Adipocyte (in vitro differentiated cells): Measurements from ENCODE around the gene RBM47.

Experiments used
- DNase-seq: peaks from one replicate; pipeline ENCODE4 v3.0.0-alpha.2; 2015; ENCODE audit warnings: low read depth
- H3K27me3 ChIP-seq: replicated peaks from 2 replicates; pipeline ENCODE4 v1.7.0; 2013; ENCODE audit warnings: mild to moderate bottlenecking, low read length, moderate library complexity; ENCODE audit not compliant: control insufficient read depth, insufficient read depth
- H3K36me3 ChIP-seq: 2 replicates; pipeline ENCODE4 v1.7.0; 2013; ENCODE audit warnings: low read length, mild to moderate bottlenecking, moderate library complexity; ENCODE audit not compliant: control insufficient read depth, insufficient read depth, severe bottlenecking
- H3K4me1 ChIP-seq: 2 replicates; pipeline ENCODE4 v1.7.0; 2013; ENCODE audit warnings: mild to moderate bottlenecking, low read length, moderate library complexity; ENCODE audit not compliant: control insufficient read depth, insufficient read depth
- H3K4me3 ChIP-seq: 2 replicates; pipeline ENCODE4 v1.7.0; 2013; ENCODE audit warnings: mild to moderate bottlenecking, low read length, moderate library complexity
- H3K9ac ChIP-seq: 2 replicates; pipeline ENCODE4 v1.7.0; 2013; ENCODE audit warnings: mild to moderate bottlenecking, low read length, moderate library complexity
- H3K9me3 ChIP-seq: 2 replicates; pipeline ENCODE4 v1.7.0; 2013; ENCODE audit warnings: mild to moderate bottlenecking, low read length, moderate library complexity; ENCODE audit not compliant: control insufficient read depth

The RBM47 gene

GRCh38 chr4:40586729-40587128 lies 42.9 kb downstream of the RBM47 start:
- Histone ChIP-seq H3K9ac (peak overlapping the region; percentile 34), H3K9me3 (no peaks in the 10 kb centered on the region), H3K27me3 (no peaks in the 10 kb centered on the region), H3K4me1 (peaks cover 29% of the 10 kb centered on the region), H3K36me3 (no peaks in the 10 kb centered on the region), H3K4me3 (peak overlapping the region; percentile 44)
- DNase-seq, result no peak

DNA sequence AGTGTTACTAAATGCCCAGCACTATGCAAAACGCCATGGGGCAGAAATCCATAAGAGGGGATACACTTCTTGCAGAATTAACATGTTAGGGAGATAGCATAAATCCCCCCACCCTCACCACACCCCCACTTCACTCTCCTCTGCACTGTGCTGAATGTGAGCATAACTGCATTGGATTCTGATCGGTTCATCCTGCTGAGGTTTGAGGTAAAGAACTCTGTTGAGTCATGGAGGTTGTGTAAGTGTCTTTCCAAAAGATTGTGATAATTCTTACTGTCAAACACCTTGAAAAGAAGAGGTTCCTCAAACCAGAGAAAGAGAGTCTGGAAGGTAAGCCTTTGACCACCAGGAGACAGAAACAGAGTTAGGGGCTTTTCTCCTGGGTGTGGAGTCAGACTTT lies 43.6 kb downstream of the RBM47 start:
- Histone ChIP-seq H3K36me3 (no peaks in the 10 kb centered on the region), H3K4me1 (peaks cover 29% of the 10 kb centered on the region), H3K9ac (no peak overlapping the region), H3K4me3 (no peak overlapping the region), H3K9me3 (no peaks in the 10 kb centered on the region), H3K27me3 (no peaks in the 10 kb centered on the region)
- no peak for DNase-seq

DNA sequence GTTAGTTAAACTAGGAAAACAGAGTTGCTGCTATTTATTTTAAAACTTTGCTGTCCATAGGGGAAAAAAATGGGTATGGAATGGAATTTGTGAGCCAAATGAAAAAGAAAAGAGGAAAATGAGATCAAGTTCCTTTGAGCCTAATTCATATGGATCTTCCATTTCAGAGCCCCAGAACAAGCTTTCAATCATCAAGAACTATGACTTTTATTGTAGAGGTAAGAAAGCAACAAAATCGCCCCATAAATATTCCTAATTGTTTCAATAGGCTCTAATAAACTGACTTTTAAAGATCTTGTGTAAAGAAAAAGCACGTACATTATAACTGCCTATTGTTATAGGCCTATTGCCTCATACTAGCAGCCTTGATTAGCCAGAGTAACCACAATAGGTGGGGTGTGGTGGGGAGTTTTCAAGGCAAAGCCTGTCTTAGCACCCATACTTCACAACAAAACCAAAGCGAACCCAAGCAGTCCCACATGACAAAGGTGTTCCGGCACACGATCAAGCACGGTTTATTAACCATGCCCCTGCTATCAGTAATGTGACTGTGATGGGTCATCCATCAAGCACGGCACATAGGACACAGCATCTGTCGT lies 44.4 kb downstream of the RBM47 start:
- H3K9me3 ChIP-seq, result no peaks in the 10 kb centered on the region
- no peaks in the 10 kb centered on the region for H3K27me3 ChIP-seq
- H3K4me1 ChIP-seq, result peaks cover 29% of the 10 kb centered on the region
- H3K4me3 ChIP-seq, result no peak overlapping the region
- no peaks in the 10 kb centered on the region for H3K36me3 ChIP-seq
- DNase-seq, result no peak
- no peak overlapping the region for H3K9ac ChIP-seq

- DNase-seq, result no peak
Observed at GRCh38 chr4:40584517-40585141, 45.0 kb downstream of the RBM47 start.

DNA sequence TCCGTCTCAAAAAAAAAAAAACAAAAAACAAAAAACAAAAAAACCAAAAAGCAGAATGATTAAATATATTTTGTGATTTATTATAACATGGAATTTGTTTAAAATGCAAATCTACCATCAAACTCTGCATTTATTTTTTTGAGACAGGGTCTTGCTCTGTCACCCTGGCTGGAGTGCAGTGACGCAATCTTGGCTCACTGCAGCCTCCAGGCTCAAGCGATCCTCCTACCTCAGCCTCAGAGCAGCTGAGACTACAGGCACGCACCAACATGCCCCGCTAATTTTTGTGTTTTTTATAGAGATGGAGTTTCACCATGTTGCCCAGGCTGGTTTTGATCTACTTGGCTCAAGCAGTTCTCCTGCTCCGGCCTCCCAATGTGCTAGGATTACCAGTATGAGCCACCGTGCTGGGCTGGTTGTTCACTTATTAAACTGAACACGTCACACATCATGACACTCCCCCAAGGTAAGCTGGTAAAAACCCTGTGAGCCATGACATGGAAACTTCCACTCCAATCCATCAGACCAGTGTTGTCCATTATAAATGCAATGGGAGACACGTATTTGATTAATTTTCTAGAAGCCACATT lies 45.7 kb downstream of the RBM47 start:
- Histone ChIP-seq H3K9ac (no peak overlapping the region), H3K36me3 (no peaks in the 10 kb centered on the region), H3K27me3 (no peaks in the 10 kb centered on the region), H3K9me3 (no peaks in the 10 kb centered on the region), H3K4me3 (no peak overlapping the region), H3K4me1 (peaks cover 33% of the 10 kb centered on the region)
- no peak for DNase-seq

More at GRCh38 chr4:40584517-40585141, 45.0 kb downstream of the RBM47 start:
- Histone ChIP-seq H3K36me3 (no peaks in the 10 kb centered on the region), H3K4me1 (peaks cover 31% of the 10 kb centered on the region), H3K27me3 (no peaks in the 10 kb centered on the region), H3K9ac (no peak overlapping the region), H3K4me3 (no peak overlapping the region), H3K9me3 (no peaks in the 10 kb centered on the region)

DNA sequence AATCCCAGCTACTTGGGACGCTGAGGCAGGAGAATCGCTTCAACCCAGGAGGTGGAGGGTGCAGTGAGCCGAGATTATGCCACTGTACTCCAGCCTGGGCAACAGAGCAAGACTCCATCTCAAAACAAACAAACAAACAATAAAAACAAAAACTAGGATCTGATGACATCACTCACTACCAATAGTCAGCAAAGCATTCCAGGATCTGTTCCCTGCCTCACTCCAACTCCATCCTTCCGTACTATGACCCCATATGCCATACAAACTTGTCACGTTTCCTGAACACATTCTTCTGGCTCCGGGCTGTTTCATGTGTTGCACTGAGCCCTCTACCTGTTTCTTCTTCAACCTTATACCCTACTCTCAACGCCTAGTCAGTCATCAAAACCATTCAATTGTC lies 47.3 kb downstream of the RBM47 start:
- DNase-seq, result no peak
- no peak overlapping the region for H3K9ac ChIP-seq
- H3K27me3 ChIP-seq, result no peaks in the 10 kb centered on the region
- H3K4me1 ChIP-seq, result peaks cover 27% of the 10 kb centered on the region
- no peak overlapping the region for H3K4me3 ChIP-seq
- H3K36me3 ChIP-seq, result no peaks in the 10 kb centered on the region
- no peaks in the 10 kb centered on the region for H3K9me3 ChIP-seq

- Histone ChIP-seq H3K9ac (no peak overlapping the region), H3K36me3 (no peaks in the 10 kb centered on the region), H3K4me3 (no peak overlapping the region), H3K27me3 (no peaks in the 10 kb centered on the region), H3K9me3 (no peaks in the 10 kb centered on the region), H3K4me1 (peaks cover 27% of the 10 kb centered on the region)
- no peak for DNase-seq
Observed at GRCh38 chr4:40581254-40582140, 48.2 kb downstream of the RBM47 start.

DNA sequence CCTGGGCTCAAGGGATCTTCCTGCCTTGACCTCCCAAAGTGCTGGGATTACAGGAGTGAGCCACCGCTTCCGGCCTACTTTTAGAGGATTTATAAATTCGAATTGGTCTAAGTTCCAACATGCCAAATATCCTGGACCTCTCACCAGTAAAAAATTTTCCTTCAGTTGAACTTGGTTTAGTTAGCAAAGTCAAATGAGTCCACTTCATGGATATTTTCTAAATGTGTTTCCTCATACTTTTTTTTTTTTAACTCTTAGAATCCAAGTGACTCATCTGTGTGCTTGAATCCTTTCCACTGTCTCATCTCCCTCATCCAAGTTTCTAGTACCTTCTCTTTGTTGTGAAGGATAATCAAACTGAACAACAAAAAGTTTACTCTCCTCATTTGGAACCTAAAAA lies 49.7 kb downstream of the RBM47 start:
- Histone ChIP-seq H3K9me3 (no peaks in the 10 kb centered on the region), H3K36me3 (no peaks in the 10 kb centered on the region), H3K4me3 (no peak overlapping the region), H3K27me3 (no peaks in the 10 kb centered on the region), H3K9ac (no peak overlapping the region), H3K4me1 (peaks cover 21% of the 10 kb centered on the region)
- DNase-seq, result peak; percentile 61

GRCh38 chr4:40577588-40578253 lies 51.9 kb downstream of the RBM47 start:
- Histone ChIP-seq H3K4me1 (peaks cover 27% of the 10 kb centered on the region), H3K9ac (peak overlapping the region; percentile 66), H3K4me3 (peak overlapping the region; percentile 18), H3K36me3 (no peaks in the 10 kb centered on the region), H3K27me3 (no peaks in the 10 kb centered on the region), H3K9me3 (no peaks in the 10 kb centered on the region)
- no peak for DNase-seq

DNA sequence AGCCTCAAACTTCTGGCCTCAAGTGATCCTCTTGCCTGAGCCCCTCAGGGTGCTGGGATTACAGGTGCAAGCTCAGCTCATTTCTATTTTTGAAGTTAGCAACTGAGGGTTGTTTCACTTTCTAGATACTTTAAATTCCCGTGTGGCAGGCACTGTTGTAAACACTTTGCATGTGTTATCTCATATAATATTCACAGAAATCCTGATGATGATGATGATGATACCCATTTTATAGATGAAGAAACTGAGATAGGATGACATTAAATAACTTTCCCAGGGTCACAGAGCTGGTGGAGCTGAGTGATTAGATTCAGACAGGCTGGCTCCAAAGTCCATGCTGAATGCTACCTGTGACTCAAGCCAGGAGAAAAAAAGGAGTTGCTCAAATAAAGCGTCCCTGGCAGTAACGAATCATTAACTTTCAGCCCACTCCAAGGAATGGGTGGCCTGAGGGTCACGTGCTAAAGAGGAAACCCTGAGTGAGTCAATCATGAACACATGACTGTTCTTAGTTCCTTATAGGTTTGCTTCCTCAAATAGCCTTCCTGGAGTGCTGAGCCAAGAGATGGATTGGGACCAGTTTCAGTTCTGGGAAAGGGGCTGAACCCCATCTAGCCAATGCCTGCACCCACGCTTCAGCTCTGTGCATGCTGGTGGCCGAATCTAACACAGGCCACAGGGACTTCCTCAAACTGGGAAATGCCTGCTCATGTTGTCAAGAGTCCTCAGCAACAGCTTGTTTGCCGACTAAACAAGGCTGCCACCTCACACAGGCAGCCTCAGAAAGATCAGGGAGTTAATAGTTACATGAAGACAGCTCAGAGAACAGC lies 52.8 kb downstream of the RBM47 start:
- Histone ChIP-seq H3K9me3 (no peaks in the 10 kb centered on the region), H3K9ac (peak overlapping the region; percentile 66), H3K36me3 (no peaks in the 10 kb centered on the region), H3K27me3 (no peaks in the 10 kb centered on the region), H3K4me1 (peaks cover 27% of the 10 kb centered on the region), H3K4me3 (peak overlapping the region; percentile 18)
- DNase-seq, result peak; percentile 52
